Ammon's horn (tissue), 1 donor: ENCODE results near the gene XAB2.
"Not testable (repeated sequence)": the region's sequence is repeated elsewhere in the genome, so short reads cannot be mapped to it uniquely, and the experiment has no call there.

Experiments used
- DNase-seq: peaks from one replicate; pipeline ENCODE4 v3.0.0-alpha.2; 2016; ENCODE audit warnings: low spot score

The XAB2 gene

DNA sequence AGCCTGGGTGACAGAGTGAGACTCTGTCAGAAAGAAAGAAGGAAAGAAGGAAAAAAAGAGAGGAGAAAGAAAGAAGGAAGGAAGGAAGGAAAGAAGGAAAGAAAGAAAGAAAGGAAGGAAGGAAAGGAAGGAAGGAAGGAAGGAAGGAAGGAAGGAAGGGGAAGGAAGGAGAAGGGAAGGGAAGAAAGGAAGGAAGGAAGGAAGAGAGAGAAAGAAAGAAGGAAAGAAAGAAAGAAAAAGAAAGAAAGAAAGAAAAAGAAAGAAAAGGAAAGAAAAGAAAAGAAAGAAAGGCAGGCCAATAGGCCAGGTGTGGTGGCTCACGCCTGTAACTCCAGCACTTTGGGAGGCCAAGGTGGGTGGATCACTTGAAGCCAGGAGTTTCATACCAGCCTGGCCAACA, 51.9 kb downstream of the XAB2 start:
- not testable (repeated sequence) for DNase-seq

- DNase-seq: no peak
These were observed 53.8 kb downstream of the XAB2 start for GRCh38 chr19:7575434-7576040.

GRCh38 chr19:7570761-7571160, 58.6 kb downstream of the XAB2 start:
- DNase-seq: no peak
